Measurements from ENCODE around the gene ITPK1. TPM values are rescaled to one million over a fixed set of nuclear protein-coding genes. Genes with fewer than 3 reads are reported as not detected.

Gene ITPK1
- total RNA-seq, 4 donors from 2014 or later: 64.8 to 235 (median 128) TPM

DNA sequence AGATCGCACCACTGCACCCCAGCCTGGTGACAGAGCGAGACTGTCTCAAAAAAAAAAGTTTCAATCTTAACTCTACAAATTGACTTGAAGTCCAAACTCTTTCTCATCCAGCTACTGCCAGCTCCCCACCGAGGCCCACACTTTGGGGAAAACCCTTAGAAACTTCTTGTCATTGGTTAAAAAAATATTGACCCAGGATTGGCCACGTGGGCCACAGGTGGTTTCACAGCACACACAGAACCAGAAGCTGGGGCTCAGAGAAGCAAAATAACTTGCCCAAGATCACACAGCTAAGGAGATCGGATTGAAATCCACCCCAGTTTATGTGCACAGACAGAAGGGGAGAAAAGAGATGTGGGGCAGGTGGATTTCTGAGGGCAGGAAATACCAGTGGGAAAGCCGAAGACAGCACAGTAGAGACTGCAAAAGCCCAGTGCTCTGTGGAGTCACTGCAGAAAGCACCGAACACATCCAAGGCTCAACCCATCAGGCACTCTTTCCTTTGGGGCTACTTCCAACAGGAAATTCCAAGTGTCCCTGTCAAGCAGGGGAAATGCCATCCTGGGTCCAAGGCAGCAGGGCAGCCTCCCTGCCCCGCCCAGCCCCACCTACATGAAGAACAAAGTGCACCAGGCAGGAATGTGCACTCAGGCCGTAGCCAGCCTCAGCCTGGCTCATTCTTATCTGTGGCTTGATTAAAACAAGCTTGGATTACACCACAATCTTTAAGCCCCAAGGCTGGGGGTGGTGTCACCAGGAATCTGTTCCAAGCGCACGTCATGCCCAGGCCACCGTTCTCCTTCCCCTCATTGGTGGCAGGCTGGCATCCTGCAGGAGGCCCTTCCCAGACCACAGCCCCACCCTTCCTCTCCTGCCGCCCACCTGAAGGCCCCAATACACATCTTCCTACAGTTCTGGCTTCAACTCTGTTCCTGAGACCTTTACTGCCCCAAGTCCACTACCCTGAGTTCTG is 72.5 kb downstream of the ITPK1 start:
- Histone ChIP-seq H3K36me3 (no peaks in the 10 kb centered on the region), H3K4me1 (peaks cover 81 to 91% (median 88%) of the 10 kb centered on the region in 4 donors), H3K27me3 (no peaks in the 10 kb centered on the region), H3K9me3 (no peaks in the 10 kb centered on the region), H3K27ac (peak overlapping the region; percentile 86 to 90 (median 88)), H3K4me3 (no peak overlapping the region)
- 46 to 69% methylated on average over 4 to 13 of the region's 13 CpGs for WGBS, 2 donors (ENCODE audit: low coverage in 1 of 2)
- peak; percentile 92 for DNase-seq
- TF ChIP-seq EP300 (IDR thresholded peaks at IDR 0.05; ENCODE audit: low read depth) (peak; percentile 88), POLR2AphosphoS5 (IDR thresholded peaks at IDR 0.05) (peak in 2 of 3 donors; percentile 81 to 84), POLR2A (IDR thresholded peaks at IDR 0.05) (peak; percentile 59)
- TF ChIP-seq, protein P1, sequence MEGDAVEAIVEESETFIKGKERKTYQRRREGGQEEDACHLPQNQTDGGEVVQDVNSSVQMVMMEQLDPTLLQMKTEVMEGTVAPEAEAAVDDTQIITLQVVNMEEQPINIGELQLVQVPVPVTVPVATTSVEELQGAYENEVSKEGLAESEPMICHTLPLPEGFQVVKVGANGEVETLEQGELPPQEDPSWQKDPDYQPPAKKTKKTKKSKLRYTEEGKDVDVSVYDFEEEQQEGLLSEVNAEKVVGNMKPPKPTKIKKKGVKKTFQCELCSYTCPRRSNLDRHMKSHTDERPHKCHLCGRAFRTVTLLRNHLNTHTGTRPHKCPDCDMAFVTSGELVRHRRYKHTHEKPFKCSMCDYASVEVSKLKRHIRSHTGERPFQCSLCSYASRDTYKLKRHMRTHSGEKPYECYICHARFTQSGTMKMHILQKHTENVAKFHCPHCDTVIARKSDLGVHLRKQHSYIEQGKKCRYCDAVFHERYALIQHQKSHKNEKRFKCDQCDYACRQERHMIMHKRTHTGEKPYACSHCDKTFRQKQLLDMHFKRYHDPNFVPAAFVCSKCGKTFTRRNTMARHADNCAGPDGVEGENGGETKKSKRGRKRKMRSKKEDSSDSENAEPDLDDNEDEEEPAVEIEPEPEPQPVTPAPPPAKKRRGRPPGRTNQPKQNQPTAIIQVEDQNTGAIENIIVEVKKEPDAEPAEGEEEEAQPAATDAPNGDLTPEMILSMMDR (IDR thresholded peaks at IDR 0.05): no peak
- in situ Hi-C loops (cut with MboI; ENCODE audit: low pct_ligation_motif_present in 1 of 4, low pct_unique_long_range_greater_than_20kb in 1 of 4, low sequenced_read_pairs in 3 of 4): no loop called here
- intact Hi-C loops (cut with DNase I; ENCODE audit: low total_unique reads): no loop called here

DNA sequence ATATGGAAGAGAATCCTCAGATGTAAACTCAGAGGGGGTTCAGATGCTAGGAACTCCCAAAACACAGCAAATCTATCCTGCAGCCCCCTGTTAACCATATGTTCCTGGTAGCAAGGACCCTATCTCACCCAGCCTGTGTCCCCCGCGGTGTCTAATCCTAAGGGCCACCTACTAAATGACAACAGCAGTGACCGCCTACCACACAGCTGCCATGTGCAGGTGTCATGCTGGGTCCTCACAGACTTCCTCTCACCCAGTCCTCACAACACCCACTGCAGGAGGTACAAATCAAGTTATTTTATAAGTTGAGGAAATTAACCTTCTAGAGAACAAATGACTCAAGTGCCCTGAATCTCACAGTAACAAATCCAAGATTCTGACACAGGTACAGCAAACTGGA is 73.9 kb downstream of the ITPK1 start:
- intact Hi-C loops (cut with DNase I; ENCODE audit: low total_unique reads): no loop called here
- Histone ChIP-seq H3K9me3 (no peaks in the 10 kb centered on the region), H3K4me1 (peaks cover 70 to 90% (median 81%) of the 10 kb centered on the region in 4 donors), H3K4me3 (no peak overlapping the region), H3K27me3 (no peaks in the 10 kb centered on the region), H3K36me3 (no peaks in the 10 kb centered on the region), H3K27ac (peak overlapping the region; percentile 86 to 90 (median 88))
- 100% methylated on average over 3 of the region's 3 CpGs; no CpG with 5 or more reads in 1 of the 2 donors for WGBS, 2 donors (ENCODE audit: low coverage in 1 of 2)
- TF ChIP-seq, protein P1 (IDR thresholded peaks at IDR 0.05): no peak
- TF ChIP-seq EP300 (IDR thresholded peaks at IDR 0.05; ENCODE audit: low read depth) (no peak), POLR2A (IDR thresholded peaks at IDR 0.05) (no peak), POLR2AphosphoS5 (IDR thresholded peaks at IDR 0.05) (no peak)
- DNase-seq: no peak
- in situ Hi-C loops (cut with MboI; ENCODE audit: low pct_ligation_motif_present in 1 of 4, low pct_unique_long_range_greater_than_20kb in 1 of 4, low sequenced_read_pairs in 3 of 4): no loop called here

DNA sequence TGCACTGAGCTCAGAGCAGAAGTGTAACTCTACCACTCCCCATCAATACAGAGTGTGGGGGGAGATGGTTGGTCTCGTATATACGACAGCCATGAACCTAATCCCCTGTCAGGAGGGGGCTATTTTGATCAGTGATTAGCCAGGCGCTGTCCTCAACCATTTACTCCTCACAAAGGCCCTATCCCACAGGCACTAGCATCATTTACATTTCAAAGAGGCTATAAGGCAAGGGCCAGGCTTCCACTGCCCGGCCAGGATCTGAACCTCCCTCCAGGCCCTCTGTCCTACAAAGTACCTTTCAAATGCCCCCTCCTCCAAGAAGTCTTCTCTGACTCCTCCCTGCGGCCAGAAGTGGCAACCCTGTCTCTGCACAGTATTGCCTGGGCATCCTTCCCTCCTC is 74.7 kb downstream of the ITPK1 start:
- no peak for DNase-seq
- intact Hi-C loops (cut with DNase I; ENCODE audit: low total_unique reads) (no loop called here), in situ Hi-C loops (cut with MboI; ENCODE audit: low pct_ligation_motif_present in 1 of 4, low pct_unique_long_range_greater_than_20kb in 1 of 4, low sequenced_read_pairs in 3 of 4) (no loop called here)
- WGBS, 2 donors (ENCODE audit: low coverage in 1 of 2): 81% methylated on average over 5 of the region's 5 CpGs; no CpG with 5 or more reads in 1 of the 2 donors
- H3K27ac ChIP-seq: peak overlapping the region; percentile 86 to 90 (median 88)
- TF ChIP-seq EP300 (IDR thresholded peaks at IDR 0.05; ENCODE audit: low read depth): no peak
- TF ChIP-seq POLR2AphosphoS5 (IDR thresholded peaks at IDR 0.05): no peak
- TF ChIP-seq POLR2A (IDR thresholded peaks at IDR 0.05): no peak
- TF ChIP-seq, protein P1 (IDR thresholded peaks at IDR 0.05): no peak
- peaks cover 63 to 88% (median 75%) of the 10 kb centered on the region in 4 donors for H3K4me1 ChIP-seq
- no peaks in the 10 kb centered on the region for H3K9me3 ChIP-seq
- no peaks in the 10 kb centered on the region for H3K27me3 ChIP-seq
- H3K4me3 ChIP-seq: no peak overlapping the region
- no peaks in the 10 kb centered on the region for H3K36me3 ChIP-seq

DNA sequence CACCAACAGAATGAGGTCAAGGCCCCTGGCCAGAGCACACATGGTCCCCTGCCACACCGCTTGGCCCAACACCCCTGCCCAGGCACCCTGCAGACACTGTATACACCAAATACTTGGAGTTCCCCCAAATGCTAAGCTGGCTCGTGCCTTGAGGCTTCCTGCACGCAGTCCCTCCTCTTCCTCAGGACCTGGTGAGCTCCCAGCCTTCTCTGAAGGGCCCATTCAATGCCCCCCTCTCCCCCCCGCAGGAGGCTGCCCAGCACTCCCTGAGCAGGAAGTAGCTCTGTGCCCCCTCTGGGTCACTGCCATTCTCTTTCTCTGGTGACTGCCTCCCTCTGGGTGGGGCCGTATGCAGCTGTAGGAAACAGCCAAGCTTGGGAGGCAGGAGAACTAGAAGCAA is 75.3 kb downstream of the ITPK1 start:
- Histone ChIP-seq H3K27me3 (no peaks in the 10 kb centered on the region), H3K9me3 (no peaks in the 10 kb centered on the region), H3K4me1 (peaks cover 58 to 86% (median 70%) of the 10 kb centered on the region in 4 donors), H3K36me3 (no peaks in the 10 kb centered on the region), H3K4me3 (no peak overlapping the region), H3K27ac (peak overlapping the region; percentile 86 to 90 (median 88))
- peak; percentile 58 for DNase-seq
- TF ChIP-seq EP300 (IDR thresholded peaks at IDR 0.05; ENCODE audit: low read depth) (no peak), POLR2A (IDR thresholded peaks at IDR 0.05) (no peak), POLR2AphosphoS5 (IDR thresholded peaks at IDR 0.05) (no peak)
- TF ChIP-seq, protein P1 (IDR thresholded peaks at IDR 0.05): no peak
- 51% methylated on average over 5 of the region's 5 CpGs; no CpG with 5 or more reads in 1 of the 2 donors for WGBS, 2 donors (ENCODE audit: low coverage in 1 of 2)
- intact Hi-C loops (cut with DNase I; ENCODE audit: low total_unique reads) (no loop called here), in situ Hi-C loops (cut with MboI; ENCODE audit: low pct_ligation_motif_present in 1 of 4, low pct_unique_long_range_greater_than_20kb in 1 of 4, low sequenced_read_pairs in 3 of 4) (no loop called here)

All from transverse colon (tissue), 4 donors.